Suprapubic skin (tissue), 4 donors: ENCODE measurements around the gene NUP50.

Source experiments
- POLR2A ChIP-seq, 2 donors: fragments of 450-650 bp; IDR thresholded peaks; one replicate each; pipeline ENCODE4 v1.6.1; 2017; ENCODE audit warnings: antibody characterized with exemption in 2 of 2, mild to moderate bottlenecking in 2 of 2, moderate library complexity in 2 of 2
- POLR2AphosphoS5 ChIP-seq, 3 donors: sonication (generic); formaldehyde crosslinking; IDR thresholded peaks; one replicate each; pipeline ENCODE4 v1.6.1; 2017; ENCODE audit warnings: antibody characterized with exemption in 3 of 3

DNA sequence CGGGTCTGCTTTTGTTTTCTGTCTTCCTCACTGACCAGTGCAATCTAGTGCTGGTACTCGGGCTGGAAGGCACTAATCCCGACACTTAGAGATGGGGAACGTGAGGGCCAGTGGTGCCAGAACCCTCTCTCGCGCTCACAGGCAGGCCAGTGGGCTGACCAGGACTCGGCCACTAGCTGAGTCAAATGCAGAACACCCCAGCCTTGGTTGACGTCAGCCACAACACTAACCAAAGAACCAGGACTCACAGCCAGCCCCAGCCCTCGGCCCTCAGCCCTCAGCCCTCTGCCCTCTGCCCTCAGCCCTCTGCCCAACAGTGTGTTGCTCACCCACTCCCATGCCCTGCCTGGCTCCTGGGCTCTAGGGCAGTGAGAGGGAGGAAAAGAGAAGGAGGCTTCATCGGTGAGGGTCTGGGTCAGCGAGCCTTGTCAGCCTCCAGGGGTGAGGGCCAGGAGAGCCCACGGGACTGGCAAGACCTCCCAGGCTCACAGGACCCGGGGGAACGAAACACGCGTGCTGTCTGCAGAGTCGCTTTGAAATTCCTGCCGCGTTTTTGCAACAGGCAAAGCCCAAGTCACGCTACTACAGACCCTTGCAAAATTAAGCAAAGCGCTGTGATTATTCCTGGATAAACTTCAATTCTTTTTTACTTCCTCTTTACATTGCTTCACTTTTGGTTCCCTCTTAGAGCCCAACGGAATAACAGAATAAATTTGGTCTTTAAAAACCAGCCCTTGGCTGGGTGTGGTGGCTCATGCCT lies 49.4 kb downstream of the NUP50 start:
- TF ChIP-seq POLR2A (IDR thresholded peaks at IDR 0.05): no peak
- TF ChIP-seq POLR2AphosphoS5 (IDR thresholded peaks at IDR 0.05): no peak
